NOMO-1 treated with dmso at 0.1 percent for 144 hours (cell line): ENCODE data around the gene COX8A.

ENCODE experiments used
- DNase-seq: peaks from one replicate; lab custom pipeline; 2025; ENCODE audit not compliant: unreplicated experiment; lab: John Stamatoyannopoulos, UW

The COX8A gene

DNA sequence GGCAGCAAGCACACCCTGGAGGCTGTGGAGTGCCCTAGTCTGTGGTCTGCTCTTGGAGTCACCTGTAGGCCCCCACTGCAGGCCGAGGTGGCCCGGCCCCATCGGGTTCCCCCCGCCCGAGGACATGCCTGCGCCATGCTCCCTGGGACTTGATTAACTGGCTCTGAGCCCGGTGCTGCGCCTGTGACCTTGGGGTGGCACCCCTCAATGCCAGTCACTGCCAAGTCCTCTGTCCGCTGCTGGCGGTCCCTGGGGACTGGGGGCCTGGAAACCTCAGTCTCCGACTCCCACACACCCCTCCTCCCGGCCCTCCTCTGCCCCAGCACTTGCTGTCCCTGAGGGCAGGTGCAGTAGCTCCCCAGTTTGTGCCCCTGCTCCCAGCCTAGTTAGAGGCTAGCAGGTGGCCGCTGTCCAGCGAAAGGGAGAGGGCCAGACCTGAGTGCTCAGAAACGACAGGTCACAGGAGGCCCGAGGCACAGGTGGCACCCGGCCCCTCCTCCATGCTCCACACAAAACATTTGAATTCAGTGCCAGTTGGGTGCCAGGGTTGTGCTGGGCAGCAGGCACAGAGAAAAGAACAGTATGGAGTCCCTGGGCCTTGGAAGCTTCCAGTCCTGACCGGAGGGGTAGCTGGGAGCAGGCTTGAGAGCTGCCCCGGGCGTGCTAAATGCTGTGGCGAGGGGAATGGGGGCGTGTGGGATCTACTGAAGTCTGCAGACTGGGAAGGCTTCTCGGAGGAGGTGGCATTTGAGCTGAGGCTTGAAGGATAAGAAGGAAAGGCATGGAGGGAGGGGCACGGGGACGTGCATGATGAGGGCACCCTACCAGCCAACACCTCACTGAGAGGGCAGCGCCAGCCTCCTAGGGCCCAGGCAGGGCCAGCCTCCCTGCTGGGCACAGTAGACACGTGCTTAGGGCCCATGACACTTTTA is 45.0 kb downstream of the COX8A start:
- DNase-seq = no peak

DNA sequence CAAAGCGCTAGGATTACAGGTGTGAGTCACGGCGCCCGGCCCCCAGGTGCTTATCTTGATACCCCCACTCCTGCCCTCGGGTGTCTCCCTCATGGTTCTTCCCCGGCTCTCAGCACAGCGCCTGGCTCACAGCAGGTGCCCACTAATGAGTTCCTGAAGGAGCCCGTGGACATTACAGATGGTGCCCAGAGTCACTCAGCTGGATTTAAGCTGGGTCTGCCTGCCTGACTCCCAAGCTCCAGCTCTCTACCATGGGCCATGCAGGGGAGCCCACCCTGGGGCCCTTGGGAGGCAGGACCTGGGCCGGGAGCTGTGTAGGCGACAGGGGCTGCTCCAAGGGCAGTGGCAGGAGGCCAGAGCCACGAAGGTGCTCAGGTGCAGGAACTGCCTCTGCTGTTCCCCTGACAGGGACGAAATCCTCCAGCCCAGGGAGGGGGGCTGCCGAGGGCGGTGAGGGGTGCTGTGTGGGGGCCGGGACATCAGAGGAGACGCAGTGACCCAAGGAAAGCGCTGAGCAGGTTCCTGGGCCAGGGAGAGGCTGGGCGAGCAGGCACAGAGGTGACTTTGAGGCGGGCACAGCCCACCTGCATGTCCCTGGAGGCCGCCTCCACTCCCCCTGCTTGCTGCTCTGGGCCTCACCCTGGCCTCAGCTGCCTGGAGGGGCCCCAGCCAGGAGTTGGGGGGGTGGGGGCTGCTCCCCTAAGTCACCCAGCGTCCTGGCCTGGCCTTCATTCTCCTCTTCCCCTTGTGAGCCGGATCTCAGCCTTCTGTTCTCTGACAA is 46.7 kb downstream of the COX8A start:
- no peak for DNase-seq

DNA sequence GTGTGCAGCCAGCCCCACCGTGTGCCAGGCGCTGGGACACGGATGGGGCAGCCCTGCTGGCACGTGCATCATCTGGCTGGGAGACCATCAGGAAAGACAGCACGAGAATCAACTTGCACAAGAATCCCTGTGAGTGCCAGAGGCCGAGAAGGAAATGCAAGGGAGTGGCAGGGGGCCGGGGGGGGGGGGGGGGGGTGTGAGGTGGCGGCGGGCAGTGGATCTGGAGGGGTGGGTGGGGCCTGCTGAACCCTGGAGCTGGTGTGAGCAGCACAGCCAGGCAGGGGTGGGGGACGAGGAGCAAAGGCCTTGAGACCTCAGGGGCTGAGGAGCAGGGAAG is 47.3 kb downstream of the COX8A start:
- DNase-seq = no peak

DNA sequence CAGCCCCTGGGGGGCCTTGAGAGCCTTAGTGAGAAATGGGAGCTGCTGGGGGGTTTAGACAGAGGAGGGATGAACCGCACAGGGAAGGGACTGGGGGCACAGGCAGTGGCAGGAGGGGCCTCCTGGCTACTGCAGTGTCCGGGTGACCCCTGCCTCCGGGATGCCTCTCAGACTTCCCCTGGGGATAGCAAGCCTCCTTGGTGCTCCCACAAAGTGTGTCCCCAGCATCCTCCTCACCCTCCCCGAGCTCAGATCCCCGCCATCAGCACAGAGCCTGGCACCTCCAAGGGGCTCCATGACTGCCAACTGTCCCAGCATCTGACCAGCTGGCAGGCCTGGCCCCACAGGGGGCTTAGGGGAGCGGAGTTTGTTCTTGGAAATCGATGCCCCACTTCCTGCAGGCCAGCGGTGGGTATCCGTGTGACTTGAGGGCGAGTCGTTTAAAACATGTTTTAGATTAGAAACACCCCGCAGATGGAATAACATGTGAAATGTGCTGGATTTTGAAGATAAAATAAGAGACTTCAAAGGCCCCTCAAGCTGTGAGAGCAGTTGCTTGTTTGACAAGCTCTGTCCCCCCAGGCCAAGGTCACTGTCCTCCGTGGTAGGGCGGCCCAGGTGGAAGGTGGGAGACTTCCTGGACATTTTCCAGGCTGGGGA is 47.8 kb downstream of the COX8A start:
- DNase-seq = no peak

DNA sequence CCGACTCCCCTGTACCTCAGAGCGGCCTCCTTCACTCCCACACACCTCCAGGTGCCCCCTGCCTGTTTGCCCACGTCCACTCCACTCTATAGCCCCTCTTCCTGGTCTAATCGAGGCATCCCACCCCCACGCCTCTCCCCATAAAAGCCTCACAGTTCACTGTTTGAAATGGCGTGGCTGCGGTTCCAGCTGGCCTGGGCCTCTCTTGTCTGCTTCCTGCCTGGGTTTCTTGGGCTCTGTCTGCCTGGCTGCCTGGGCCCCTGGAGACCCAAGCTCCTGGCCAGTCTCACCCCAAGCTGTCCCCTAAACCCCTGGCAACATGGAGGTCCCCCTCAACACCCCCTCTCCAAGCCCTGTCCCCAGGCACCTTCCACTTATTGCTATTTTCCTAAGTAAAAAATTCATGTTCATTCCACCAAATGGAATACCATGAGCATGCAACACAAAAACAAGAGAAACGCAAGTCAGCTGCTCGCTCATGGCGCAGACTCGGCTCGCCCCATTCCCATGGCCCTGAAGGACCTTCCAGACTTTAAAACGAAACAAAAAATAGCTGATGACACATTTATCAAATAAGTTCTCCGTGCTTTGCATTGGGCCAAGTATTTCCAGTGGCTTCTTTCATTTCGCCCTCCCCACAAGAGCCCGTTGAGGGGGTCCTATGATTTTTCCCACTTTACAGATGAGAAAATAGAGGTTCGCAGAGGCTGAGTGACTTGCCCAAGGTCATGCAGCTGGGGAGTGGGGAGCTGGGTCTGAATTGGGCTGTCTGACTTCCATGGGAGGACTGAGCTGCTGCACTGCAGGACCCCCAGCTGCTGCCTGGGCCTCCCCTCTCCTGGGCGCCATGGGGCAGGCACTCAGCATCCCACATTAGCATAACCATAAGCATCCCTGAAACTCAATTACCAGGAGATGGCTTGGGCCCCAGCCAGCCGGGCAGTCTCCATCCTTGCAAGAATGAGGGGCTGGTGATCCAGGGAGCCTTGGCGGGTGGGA is 49.6 kb downstream of the COX8A start:
- no peak for DNase-seq

DNA sequence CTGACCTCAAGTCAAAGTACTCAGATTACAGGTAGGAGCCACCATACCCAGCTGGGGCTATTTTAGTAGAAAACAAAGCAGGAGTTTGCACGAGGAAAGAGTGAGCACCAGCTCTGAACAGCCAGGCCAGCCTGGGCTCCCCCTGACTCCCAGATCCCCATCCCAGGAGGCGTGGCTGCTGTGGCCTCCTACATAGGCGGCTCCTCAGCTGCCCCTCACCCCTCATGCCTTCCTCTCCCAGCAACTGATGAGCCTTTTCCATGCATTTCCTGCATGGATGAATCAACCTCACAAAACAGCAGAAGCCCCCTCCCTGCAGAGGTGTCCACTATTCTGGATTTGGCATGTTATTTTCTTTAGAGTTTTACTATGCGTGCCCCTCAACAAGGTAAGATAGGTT is 50.8 kb downstream of the COX8A start:
- no peak for DNase-seq
